ENCODE measurements around the gene RSF1.

RSF1 gene

DNA sequence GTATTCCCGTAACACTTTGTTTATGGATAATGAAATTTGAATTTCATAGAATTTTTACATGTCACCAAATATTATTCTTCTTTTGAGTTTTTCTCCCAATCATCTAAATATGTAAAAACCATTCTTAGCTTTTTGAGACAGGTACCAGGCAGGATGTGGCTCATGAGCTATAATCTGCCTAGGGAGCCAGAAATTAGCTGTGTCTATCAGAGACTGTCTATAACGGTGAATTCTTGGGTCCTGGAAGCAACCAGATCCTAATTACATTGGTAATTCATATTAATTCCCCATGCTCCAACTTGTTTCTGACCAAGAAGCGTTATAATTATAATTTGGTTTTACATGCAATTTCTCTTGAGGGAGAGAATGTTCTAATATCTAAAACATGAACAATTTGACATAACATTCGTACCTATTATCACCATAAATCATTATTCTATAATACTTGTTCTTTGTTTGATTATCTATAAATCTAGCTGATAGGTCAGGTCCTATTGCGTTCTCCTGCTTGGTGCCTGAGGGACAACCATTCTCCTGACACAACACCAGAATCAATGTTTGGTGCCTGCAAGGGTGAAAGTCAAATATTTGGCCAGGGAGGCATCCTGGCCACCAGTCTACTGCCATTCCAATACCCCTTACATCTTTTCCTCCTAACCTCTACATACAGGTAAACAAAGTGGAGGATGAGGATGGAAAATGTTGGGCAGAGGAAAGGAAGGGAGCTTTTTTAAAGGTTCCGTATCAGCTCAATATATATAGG, 69.9 kb downstream of the RSF1 start:
- DNase-seq (ENCODE audit: low read depth in 2 of 2), result no peak

DNA sequence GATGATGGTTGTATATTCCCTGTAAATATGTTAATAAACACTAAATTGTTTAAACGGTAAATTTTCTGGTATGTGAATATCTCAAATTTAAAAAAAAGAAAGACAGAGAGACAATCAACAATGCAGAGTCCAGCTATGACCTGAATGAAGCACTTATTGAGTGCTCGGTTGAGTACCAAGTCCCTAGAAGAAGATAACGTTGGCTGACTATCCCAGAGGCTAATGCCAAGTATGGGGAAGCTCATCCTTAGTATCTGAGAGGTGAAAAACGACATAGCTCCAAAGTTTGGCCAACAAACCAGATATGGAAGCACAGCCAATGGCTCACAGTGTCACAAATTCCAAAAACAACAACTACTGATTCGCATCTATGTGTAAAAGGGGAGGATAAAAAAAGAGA, 71.3 kb downstream of the RSF1 start:
- no peak for DNase-seq (ENCODE audit: low read depth in 2 of 2)

DNA sequence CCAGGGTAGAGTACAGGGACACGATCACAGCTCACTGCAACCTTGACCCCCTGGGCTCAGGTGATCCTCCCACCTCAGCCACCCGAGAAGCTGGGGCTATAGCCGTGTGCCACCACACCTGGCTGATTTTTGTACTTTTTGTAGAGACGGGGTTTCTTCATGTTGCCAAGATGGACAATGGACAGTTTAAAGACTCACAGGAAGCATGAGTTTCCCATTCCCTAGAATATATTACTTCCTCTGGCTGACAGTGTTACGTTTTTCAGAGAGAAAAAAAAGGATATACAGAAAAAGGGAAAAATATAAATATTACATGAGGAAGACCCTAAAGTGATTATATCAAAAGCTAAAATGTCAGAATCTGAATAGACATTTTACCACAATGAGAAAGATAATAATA, 72.3 kb downstream of the RSF1 start:
- no peak for DNase-seq (ENCODE audit: low read depth in 2 of 2)

DNA sequence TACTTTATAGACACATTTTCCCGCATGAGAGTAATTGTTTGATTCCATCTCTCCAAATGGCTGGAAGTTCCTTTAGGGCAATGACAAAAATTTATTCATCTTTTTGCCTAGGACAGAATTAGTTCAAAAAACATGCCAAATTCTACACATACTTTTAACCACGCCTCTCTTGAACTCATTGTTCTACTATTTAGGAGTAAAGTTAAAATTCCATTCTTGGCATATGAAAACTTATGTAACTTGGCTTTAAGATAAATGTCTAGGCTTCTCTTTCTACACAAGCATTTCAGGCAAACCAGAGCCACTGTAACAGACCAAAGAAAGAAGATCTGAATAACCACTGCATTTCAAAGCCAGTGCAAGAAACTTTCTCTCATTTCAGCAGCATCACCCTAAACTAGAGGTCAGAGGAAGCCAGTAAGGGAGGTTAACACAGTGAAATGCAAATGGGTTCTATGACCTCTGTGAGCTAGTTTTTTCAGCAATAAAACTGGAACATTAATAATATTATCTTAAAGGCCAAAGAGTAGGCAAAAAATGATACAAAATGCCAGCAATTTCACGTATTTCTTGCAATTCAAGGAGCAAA, 73.0 kb downstream of the RSF1 start:
- DNase-seq (ENCODE audit: low read depth in 2 of 2), result no peak

DNA sequence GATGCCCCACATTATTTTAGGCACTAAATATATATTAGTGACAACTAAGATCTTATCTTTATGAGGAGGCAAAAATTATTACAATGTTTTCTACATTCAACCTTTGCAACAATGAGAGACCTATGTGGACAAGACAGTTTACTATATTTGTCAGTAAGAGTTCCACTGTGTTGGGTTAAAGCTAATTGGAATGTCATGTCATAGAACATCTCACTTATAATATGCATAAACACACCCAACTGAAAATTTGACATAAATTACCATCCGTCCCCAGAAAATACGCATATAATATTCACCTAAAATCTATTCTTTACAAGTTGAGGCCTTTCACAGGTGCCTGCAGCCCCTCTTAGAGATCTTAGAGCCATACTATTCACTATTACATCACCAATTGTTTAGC, 84.0 kb downstream of the RSF1 start:
- no peak for DNase-seq (ENCODE audit: low read depth in 2 of 2)

DNA sequence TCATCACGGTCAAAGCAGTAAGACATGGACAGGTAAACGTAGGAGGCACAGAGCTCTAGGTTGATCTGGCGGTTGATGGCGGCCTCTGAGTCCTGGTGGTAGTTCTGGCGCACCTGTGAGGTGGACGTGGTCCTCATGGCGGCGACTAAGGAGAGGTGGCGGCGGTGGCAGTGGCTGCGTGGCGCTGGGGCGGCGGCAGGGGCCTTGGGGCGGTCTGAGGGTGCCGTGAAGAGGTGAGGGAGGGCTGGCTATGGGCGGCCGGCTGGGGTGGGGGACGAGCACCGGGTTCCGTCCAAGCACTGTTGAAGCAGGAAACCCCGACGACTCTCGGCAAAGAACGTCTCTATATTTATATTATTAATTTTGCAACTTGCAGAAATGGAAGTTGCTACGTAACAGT, 85.6 kb downstream of the RSF1 start:
- DNase-seq (ENCODE audit: low read depth in 2 of 2), result no peak

DNA sequence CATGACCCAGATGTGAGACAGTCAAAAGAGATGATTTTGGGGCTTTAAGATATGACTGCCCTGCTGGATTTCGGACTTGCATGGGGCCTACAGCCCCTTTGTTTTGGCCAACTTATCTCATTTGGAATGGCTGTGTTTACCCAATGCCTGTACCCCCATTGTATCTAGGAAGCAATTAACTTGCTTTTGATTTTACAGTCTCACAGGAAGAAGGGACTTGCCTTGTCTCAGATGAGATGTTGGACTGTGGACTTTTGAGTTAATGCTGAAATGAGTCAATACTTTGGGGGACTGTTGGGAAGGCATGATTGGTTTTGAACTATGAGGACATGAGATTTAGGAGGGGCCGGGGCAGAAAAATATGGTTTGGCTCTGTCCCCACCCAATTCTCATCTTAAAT, 88.4 kb downstream of the RSF1 start:
- no peak for DNase-seq (ENCODE audit: low read depth in 2 of 2)

DNA sequence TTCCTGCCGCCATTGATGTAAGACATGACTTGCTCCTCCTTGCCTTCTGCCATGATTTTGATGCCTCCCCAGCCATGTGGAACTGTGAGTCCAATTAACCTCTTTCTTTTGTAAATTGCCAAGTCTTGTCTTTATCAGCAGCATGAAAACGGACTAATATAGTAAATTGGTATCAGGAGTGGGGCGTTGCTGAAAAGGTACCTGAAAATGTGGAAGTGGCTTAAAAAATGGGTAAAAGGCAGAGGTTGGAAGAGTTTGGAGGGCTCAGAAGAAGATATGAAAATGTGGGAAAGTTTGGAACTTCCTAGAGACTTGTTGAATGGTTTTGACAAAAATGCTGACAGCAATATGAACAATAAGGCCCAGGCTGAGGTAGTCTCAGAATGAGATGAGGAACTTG, 89.7 kb downstream of the RSF1 start:
- no peak for DNase-seq (ENCODE audit: low read depth in 2 of 2)

DNA sequence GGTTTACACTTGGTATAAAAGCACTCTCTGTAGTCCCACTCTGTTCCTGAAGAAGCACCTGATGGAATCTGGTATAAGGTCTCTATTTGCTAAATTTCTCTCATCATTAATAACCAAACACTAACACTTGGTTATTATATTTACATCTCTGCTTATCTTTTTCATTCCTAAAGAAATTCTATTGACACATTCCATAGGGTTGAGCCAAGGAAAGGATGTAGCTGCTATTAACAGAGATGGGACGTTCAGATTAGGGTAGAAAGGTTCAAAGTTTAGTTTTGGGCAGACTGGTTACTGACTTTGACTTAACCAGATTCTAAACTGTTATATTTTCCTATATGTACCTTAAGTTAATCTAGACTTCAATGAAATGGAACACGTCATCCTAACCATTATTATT, 91.5 kb downstream of the RSF1 start:
- DNase-seq (ENCODE audit: low read depth in 2 of 2), result no peak

DNA sequence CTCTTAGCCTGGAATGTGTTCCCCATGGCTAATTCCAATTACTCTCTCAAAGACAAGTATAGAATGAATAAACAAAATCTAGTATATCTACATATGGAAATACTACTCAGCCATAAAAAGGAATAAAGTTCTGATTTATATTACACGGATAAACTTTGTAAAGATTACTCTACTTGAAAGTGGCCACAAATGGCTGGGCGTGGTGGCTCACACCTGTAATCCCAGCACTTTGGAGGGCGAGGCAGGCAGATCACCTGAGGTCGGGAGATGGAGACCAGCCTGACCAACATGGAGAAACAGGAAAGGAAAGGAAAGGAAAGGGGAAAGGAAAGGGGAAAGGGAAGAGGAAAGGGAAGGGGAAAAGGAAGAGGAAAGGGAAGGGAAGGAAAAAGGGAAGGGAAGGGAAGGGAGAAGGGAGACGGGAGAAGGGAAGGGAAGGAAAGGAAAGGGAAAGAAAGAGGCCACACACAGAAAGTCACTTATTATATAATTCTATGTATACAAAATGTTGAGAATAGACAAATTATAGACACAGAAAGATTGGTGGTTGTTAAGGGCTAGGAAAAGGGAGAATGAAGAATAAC, 92.2 kb downstream of the RSF1 start:
- DNase-seq (ENCODE audit: low read depth in 2 of 2), result no peak

DNA sequence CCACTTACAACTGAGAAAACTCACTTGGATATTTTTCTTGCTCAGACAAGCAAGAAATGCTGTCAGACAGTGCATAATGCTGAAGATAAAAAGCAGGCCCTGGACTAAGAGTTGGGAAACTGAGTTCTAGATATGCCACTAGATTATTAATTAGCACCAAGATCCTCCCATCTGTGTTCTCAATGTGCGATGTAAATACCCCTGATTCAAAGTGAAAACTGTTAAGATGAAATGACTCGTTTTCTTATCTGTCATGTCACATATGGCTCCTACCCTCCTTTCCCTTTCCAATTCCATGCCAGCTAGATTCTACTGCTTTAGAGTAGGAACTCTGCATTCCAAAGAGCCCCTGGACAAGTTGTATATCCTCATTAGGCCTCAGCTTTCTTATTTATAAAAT, 94.0 kb downstream of the RSF1 start:
- no peak for DNase-seq (ENCODE audit: low read depth in 2 of 2)

DNA sequence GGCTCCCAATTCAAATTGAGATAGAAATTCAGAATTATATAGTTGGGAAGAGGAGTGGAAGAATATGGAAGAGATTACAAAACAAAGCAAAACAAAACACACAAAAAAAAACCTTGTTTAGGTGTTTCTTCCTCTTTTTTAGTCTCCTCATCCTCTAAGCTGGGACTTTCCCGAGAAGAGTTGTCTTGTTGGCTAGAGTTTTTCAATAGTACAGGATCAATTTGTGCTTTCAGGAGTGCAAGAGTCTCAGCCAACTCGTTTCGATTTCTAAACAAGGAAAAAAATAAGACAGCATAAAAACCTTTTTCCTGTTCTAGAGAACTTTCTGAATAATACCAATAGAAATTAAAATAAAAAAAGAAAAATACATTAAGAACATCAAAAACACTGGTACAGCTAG, 95.1 kb downstream of the RSF1 start:
- no peak for DNase-seq (ENCODE audit: low read depth in 2 of 2)

DNA sequence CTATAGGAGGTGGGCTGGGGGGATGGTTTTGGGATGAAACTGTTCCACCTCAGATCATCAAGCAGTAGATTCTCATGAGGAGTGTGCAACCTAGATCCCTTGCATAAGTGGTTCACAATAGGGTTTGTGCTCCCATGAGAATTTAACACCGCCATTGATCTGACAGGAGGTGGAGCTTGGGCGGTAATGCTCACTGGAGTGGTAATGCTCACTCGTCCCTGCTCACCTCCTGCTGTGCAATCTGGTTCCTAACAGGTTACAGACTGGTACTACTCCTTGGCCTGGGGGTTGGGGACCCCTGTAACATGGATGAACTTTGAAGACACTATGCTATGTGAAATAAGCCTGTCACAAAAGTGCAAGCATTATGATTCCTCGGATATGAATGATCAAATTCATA, 95.9 kb downstream of the RSF1 start:
- DNase-seq (ENCODE audit: low read depth in 2 of 2), result no peak

DNA sequence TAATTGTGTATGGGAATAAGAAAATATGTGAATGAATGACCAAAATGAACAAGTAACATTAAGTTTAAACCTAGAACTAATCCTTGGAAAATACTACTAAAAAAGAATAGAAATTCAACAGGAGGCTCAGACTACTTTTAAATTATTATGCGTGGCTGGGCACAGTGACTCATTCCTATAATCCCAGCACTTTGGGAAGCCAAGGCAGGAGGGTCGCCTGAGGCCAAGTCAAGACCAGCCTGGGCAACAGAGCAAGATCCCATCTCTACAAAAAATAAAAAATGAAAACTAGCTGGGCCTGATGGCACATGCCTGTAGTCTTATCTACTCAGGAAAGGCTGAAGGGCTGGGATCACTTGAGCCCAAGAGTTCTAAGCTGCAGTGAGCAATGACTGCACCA, 97.5 kb downstream of the RSF1 start:
- no peak for DNase-seq (ENCODE audit: low read depth in 2 of 2)

DNA sequence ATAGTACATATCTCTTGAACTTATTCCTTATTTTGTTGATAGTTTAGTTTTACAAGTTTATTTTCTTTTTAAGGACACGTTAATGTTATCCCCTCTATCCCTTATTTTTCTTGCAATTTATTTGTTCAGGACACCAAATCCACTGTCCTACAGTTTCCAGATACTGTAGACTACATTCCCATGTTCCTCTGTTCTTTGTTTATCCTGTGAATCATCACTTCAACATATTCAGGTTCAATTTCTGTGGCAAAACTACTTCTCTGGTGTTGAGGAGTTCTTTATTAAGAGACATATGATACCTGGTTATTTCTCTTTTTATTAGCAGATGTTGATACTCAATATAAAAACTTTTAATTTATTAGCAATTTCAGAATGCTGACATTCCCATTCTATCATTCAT, 110.2 kb downstream of the RSF1 start:
- no peak for DNase-seq (ENCODE audit: low read depth in 2 of 2)

DNA sequence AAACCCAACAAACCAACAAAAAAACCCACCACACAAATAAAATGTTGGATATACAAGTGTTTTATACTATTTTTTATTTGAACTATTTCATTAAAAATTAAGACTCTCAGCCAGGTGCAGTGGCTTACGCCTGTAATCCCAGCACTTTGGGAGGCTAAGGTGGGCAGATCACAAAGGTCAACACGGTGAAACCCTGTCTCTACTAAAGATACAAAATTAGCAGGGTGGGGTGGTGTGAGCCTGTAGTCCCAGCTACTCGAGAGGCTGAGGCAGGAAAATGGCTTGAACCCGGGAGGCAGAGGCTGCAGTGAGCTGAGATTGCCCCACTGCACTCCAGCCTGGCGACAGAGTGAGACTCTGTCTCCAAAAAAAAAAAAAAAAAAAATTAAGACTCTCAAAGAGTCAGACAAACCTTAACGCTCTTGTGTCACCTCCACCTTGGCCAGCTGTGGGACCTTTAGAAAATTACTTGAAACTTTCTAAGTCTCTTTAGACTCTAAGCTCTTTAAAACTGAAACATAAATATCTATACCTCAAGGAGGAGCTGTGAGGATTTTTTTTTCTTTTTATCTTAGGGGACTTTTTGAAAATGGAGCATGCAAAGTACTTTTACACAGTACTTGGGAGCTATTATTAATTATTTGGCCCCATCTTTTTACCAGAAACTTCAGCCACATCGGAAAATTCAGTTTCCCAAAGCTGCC, 114.5 kb downstream of the RSF1 start:
- DNase-seq (ENCODE audit: low read depth in 2 of 2), result no peak

DNA sequence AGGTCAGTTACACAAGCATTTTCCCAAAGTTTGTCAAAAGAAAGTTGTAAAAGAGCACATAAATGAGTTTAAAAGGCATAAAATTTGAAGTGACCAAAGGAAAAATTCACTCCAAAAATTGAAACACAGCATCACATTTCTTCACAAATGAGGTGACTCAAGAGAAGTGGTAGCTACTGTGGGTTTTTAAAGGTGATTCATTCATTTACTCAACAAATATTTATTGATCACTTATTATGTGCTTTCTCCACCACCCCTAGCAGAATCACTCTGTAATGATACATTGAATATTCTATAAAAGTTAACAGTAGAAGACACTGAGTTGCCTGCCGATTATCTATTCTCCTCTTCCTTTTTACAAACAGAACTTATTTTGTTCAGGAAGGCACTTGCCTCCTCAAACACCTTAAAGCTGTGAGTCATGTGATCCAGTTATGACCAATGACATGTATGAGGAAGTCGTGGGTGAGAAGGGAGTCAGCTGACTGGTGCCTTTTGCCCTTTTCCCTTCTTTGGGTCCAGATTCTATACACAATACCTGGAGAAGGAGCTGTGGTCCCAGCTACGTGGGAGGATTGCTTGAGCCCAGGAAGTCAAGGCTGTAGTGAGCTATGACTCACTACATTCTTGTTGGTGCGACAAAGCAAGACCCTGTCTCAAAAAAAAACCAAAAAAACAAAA, 115.2 kb downstream of the RSF1 start:
- no peak for DNase-seq (ENCODE audit: low read depth in 2 of 2)

DNA sequence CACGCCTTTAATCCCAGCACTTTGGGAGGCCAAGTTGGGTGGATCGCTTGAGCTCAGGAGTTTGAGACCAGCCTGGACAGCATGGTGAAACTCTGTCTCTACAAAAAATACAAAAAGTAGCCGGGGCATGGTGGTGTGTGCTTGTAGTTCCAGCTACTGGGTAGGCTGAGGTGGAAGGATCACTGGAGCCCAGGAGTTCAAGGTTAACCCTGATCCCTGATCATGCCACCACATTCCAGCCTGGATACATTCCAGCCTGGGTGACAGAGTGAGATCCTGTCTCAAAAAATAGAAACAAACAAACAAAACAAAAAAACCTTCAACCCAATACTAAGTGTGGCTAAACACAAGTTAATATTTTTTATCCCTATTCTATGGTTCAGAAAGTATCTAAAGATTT, 116.5 kb downstream of the RSF1 start:
- no peak for DNase-seq (ENCODE audit: low read depth in 2 of 2)

DNA sequence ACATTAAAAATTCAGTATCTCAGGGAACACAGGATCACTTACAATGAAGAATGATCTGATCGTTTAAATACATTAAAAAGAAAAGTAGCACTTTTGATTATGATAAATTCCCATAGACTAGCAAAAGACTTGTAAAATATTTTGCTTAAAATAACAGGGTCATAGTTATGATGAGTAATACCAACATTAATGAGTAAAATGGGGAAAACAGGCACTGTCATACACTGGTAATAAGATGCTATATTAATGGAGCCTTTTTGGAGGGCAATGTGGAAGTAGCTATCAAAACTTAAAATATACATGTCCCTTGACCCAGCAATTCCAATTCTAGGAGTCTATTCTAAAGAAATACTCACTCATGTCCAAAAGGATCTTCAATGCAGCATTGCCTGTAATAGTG, 121.1 kb downstream of the RSF1 start:
- no peak for DNase-seq (ENCODE audit: low read depth in 2 of 2)

DNA sequence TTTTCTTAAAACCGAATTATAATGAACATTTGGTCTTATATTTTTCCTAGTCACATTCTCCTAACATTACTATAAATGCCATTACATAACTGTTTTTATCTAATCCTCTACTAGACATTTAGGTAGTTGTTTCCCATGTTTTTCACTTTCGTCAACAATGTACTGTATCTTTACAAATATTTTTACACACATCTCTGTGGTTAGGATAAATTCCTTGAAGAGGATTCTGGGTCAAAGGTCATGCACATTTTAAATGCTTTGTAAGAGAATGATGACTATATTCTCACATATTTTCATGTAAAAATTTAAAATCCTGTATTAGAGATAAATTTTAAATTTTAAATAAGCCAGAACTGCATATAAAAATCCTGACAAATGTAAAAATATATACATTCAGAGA, 121.6 kb downstream of the RSF1 start:
- DNase-seq (ENCODE audit: low read depth in 2 of 2), result no peak

DNA sequence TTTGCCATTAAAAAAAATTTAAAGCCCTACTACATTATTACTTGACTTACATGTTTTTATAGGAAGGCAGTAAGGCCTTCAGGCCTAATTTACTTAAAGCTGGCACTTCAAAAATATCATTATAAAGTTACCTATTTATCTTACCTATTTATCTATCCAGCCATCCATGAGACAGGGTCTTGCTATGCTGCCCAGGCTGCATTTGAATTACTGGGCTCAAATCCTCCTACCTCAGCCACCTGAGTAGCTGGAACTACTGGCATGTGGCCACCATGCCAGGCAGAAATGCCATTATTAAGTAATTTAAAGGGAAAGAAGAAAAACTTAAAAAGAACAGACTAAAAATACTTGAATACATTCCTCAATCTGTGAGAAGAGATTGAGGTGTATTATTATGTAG, 122.7 kb downstream of the RSF1 start:
- no peak for DNase-seq (ENCODE audit: low read depth in 2 of 2)

DNA sequence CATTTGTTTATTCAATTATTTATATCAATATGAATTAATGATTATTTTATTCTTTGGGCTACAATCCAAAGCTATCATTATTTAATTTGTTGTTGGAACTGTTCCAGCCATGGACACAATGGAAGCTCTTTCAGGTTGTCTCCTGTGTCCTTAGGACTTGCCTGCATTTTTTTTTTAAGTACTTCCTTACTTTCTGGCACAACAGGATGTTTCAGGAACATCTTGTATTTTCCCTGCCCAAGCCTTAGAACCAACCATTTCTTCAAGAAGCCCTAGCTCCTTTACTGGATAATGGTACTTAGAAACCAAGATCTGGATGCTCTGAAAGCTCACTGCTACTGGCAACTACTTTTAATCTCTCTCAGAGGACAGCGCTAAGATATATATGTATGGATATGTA, 125.1 kb downstream of the RSF1 start:
- no peak for DNase-seq (ENCODE audit: low read depth in 2 of 2)
